HCT116 (cell line): ENCODE results near the gene URB1. TPM values are rescaled to one million over a fixed set of nuclear protein-coding genes. Genes with fewer than 3 reads are reported as not detected.

Experiments
- ATAC-seq: fragments of 200-7000 bp; cut with Tn5 transposase; 2 replicates; pipeline ENCODE4 v1.9.1; 2020; ENCODE audit warnings: mild to moderate bottlenecking, moderate library complexity
- BruUV-seq: library from RNA; stranded (reverse); fragments of 400-500 nt; replicated peaks from 2 replicates; lab custom pipeline; 2021; lab: Mats Ljungman, UMichigan
- CTCF ChIA-PET: fragments of 300-600 bp; sonication (Branson Sonifier 250); formaldehyde crosslinking; loops from one replicate; lab custom pipeline; 2021; ENCODE audit warnings: antibody characterized with exemption; lab: Charles Lee
- POLR2A ChIA-PET: fragments of 300-600, 350-600 bp; sonication (Branson Sonifier 250); formaldehyde crosslinking; loops from one replicate; lab custom pipeline; 2021; ENCODE audit warnings: antibody characterized with exemption; lab: Charles Lee
- RAD21 ChIA-PET, 2 experiments: fragments of 300-600 bp; sonication (Branson Sonifier 250); formaldehyde crosslinking; loops; one replicate each; lab custom pipeline; 2023; ENCODE audit warnings: low total read pairs in 2 of 2; ENCODE audit not compliant: uncharacterized antibody in 2 of 2, unreplicated experiment in 2 of 2, low non-redundant PET in 1 of 2; lab: Charles Lee
- DNase-seq: peaks from one replicate; pipeline ENCODE4 v3.0.0-alpha.2; 2010; ENCODE audit warnings: low read depth, low spot score
- H2AFZ ChIP-seq: fragments of 200-600 bp; shearing (Covaris generic), sonication (generic); 2 replicates; pipeline ENCODE4 v1.6.1; 2017; ENCODE audit warnings: low read depth, mixed run types, mixed read lengths, antibody characterized with exemption, low read length; ENCODE audit not compliant: poor library complexity, severe bottlenecking
- H3K27ac ChIP-seq: 2 replicates; pipeline ENCODE4 v1.5.1; 2012; ENCODE audit warnings: low read depth, low read length
- H3K27me3 ChIP-seq: fragments of 200-600 bp; sonication (generic); 2 replicates; pipeline ENCODE4 v1.6.1; 2016; ENCODE audit warnings: mixed run types, low read length, mixed read lengths; ENCODE audit not compliant: insufficient read depth
- H3K36me3 ChIP-seq, 2 experiments: fragments of 200-500 bp in 1 of 2; fragments of 200-600 bp in 1 of 2; sonication (Bioruptor generic) in 1 of 2; sonication (generic) in 1 of 2; 2 replicates each; pipeline versions ENCODE4 v1.5.1 to v1.6.1; 2014 to 2016; ENCODE audit warnings: low read length in 2 of 2, inconsistent platforms in 1 of 2, mixed read lengths in 1 of 2, mixed run types in 1 of 2; ENCODE audit not compliant: insufficient read depth in 2 of 2, control insufficient read depth in 1 of 2
- H3K4me1 ChIP-seq, 2 experiments: fragments of 200-600 bp in 1 of 2; sonication (generic) in 1 of 2; 2 replicates each; pipeline versions ENCODE4 v1.5.1 to v1.6.1; 2012 to 2017; ENCODE audit warnings: low read length in 2 of 2, inconsistent platforms in 1 of 2, mild to moderate bottlenecking in 1 of 2, mixed read lengths in 1 of 2, mixed run types in 1 of 2, moderate library complexity in 1 of 2; ENCODE audit not compliant: insufficient read depth in 2 of 2, control insufficient read depth in 1 of 2
- H3K4me2 ChIP-seq: fragments of 200-600 bp; sonication (generic); 2 replicates; pipeline ENCODE4 v1.6.1; 2017; ENCODE audit warnings: mixed run types, low read length, mixed read lengths
- H3K4me3 ChIP-seq, 2 experiments: fragments of 200-600 bp in 1 of 2; sonication (generic) in 1 of 2; replicated peaks in 1 of 2; 2 replicates each; pipeline ENCODE4 v1.5.1; 2011 to 2016; ENCODE audit warnings: low read length in 2 of 2, control low read depth in 1 of 2, low read depth in 1 of 2, mild to moderate bottlenecking in 1 of 2, mixed read lengths in 1 of 2, mixed run types in 1 of 2
- H3K79me2 ChIP-seq: fragments of 200-600 bp; sonication (generic); 2 replicates; pipeline ENCODE4 v1.6.1; 2017; ENCODE audit warnings: mild to moderate bottlenecking, mixed run types, low read length, moderate library complexity, mixed read lengths; ENCODE audit not compliant: insufficient read depth
- H3K9ac ChIP-seq: fragments of 200-600 bp; sonication (generic); 2 replicates; pipeline ENCODE4 v1.6.1; 2016; ENCODE audit warnings: low read length, mixed read lengths
- H3K9me2 ChIP-seq: fragments of 200-600 bp; sonication (generic), shearing (Covaris generic); 2 replicates; pipeline ENCODE4 v1.6.1; 2017; ENCODE audit warnings: mixed run types, mild to moderate bottlenecking, moderate library complexity; ENCODE audit not compliant: insufficient read depth
- H3K9me3 ChIP-seq, 2 experiments: fragments of 200-500 bp in 1 of 2; fragments of 200-600 bp in 1 of 2; sonication (Bioruptor generic) in 1 of 2; sonication (generic) in 1 of 2; 2 replicates each; pipeline ENCODE4 v1.6.1; 2014 to 2017; ENCODE audit warnings: low read length in 2 of 2, mixed read lengths in 2 of 2, inconsistent platforms in 1 of 2, low read depth in 1 of 2, mild to moderate bottlenecking in 1 of 2, mixed run types in 1 of 2, moderate library complexity in 1 of 2; ENCODE audit not compliant: control insufficient read depth in 1 of 2, insufficient read depth in 1 of 2
- H4K20me1 ChIP-seq: fragments of 200-600 bp; sonication (generic), shearing (Covaris generic); 2 replicates; pipeline ENCODE4 v1.6.1; 2017; ENCODE audit warnings: mixed run types, mild to moderate bottlenecking, moderate library complexity; ENCODE audit not compliant: insufficient read depth
- ATF3 ChIP-seq: IDR thresholded peaks from 2 replicates; pipeline ENCODE4 v1.6.1; 2012
- CBX3 ChIP-seq: IDR thresholded peaks from 2 replicates; pipeline ENCODE4 v1.6.1; 2012; ENCODE audit warnings: low read depth
- CEBPB ChIP-seq: IDR thresholded peaks from 2 replicates; pipeline ENCODE4 v1.6.1; 2012; ENCODE audit warnings: low read depth
- CTCF ChIP-seq, 3 experiments: fragments of 200-600 bp in 1 of 3; sonication (generic) in 1 of 3; IDR thresholded peaks in 2 of 3; conservative IDR thresholded peaks in 1 of 3; 2 replicates each; pipeline ENCODE4 v1.5.1; 2012 to 2017; ENCODE audit warnings: low read depth in 2 of 3, low read length in 2 of 3, antibody characterized with exemption in 1 of 3, borderline replicate concordance in 1 of 3, control low read depth in 1 of 3, mild to moderate bottlenecking in 1 of 3, mixed read lengths in 1 of 3, mixed run types in 1 of 3, moderate library complexity in 1 of 3; ENCODE audit not compliant: insufficient read depth in 1 of 3
- EGR1 ChIP-seq: IDR thresholded peaks from 2 replicates; pipeline ENCODE4 v1.6.1; 2012; ENCODE audit warnings: low read depth
- ELF1 ChIP-seq: IDR thresholded peaks from 2 replicates; pipeline ENCODE4 v1.6.1; 2012; ENCODE audit warnings: low read depth, borderline replicate concordance
- FOSL1 ChIP-seq: IDR thresholded peaks from 2 replicates; pipeline ENCODE4 v1.6.1; 2012; ENCODE audit warnings: low read depth
- MAX ChIP-seq: IDR thresholded peaks from 2 replicates; pipeline ENCODE4 v1.6.1; 2012
- POLR2A ChIP-seq: IDR thresholded peaks from 2 replicates; pipeline ENCODE4 v1.7.0; 2011; ENCODE audit warnings: borderline replicate concordance; ENCODE audit not compliant: insufficient read depth, insufficient read length; ENCODE audit errors: extremely low read depth
- RAD21 ChIP-seq: IDR thresholded peaks from 2 replicates; pipeline ENCODE4 v1.6.1; 2012; ENCODE audit warnings: low read depth, mild to moderate bottlenecking
- REST ChIP-seq: IDR thresholded peaks from 2 replicates; pipeline ENCODE4 v1.6.1; 2012; ENCODE audit warnings: low read depth
- SIN3A ChIP-seq: IDR thresholded peaks from 2 replicates; pipeline ENCODE4 v1.6.1; 2012; ENCODE audit warnings: low read depth
- SRF ChIP-seq: IDR thresholded peaks from 2 replicates; pipeline ENCODE4 v1.6.1; 2012; ENCODE audit warnings: low read depth
- YY1 ChIP-seq: IDR thresholded peaks from 2 replicates; pipeline ENCODE4 v1.6.1; 2011; ENCODE audit warnings: low read length, low read depth, moderate library complexity, mild to moderate bottlenecking; ENCODE audit not compliant: insufficient replicate concordance; ENCODE audit errors: extremely low read depth
- ZFX ChIP-seq: fragments of 450-650 bp; IDR thresholded peaks from 2 replicates; pipeline ENCODE4 v1.6.1; 2017
- ZNF274 ChIP-seq: fragments of 200-500 bp; sonication (Bioruptor generic); IDR thresholded peaks from 2 replicates; pipeline ENCODE4 v1.6.1; 2014; ENCODE audit warnings: mild to moderate bottlenecking, low read depth, low read length, inconsistent platforms
- intact Hi-C: fragments of 100-400 bp; cut with micrococcal nuclease; formaldehyde crosslinking; loops from 2 replicates; pipeline ENCODE4 v1.10.0; 2022
- total RNA-seq: library from RNA; stranded (reverse); gene quantifications from one replicate; pipeline ENCODE4 v1.2.1, GENCODE V29; 2021; ENCODE audit not compliant: unreplicated experiment

Gene URB1
- total RNA-seq, 1 experiment from 2014 or later = 28.3 TPM

- RAD21 ChIA-PET = no interaction called here
- H3K36me3 ChIP-seq = no peaks in the 10 kb centered on the region
- TF ChIP-seq ATF3 (no peak), REST (no peak), ELF1 (no peak), MAX (no peak), EGR1 (no peak), CEBPB (no peak), YY1 (no peak), ZNF274 (no peak), SRF (no peak), SIN3A (no peak), ZFX (no peak), POLR2A (no peak), FOSL1 (no peak), CBX3 (no peak), RAD21 (no peak), CTCF (IDR thresholded peaks at IDR 0.05 in 2 of 3, conservative IDR thresholded peaks at IDR 0.05 in 1 of 3; ENCODE audit: borderline replicate concordance in 1 of 3, insufficient read depth in 1 of 3, low read depth in 2 of 3, low read length in 2 of 3) (no peak)
- DNase-seq = no peak
- no peaks in the 10 kb centered on the region for H4K20me1 ChIP-seq
- H3K27me3 ChIP-seq = no peaks in the 10 kb centered on the region
- no peak overlapping the region for H3K4me2 ChIP-seq
- no peak overlapping the region for H3K27ac ChIP-seq
- peaks cover 8 to 12% of the 10 kb centered on the region in 2 experiments; a peak in 2 of 4 replicates for H3K4me1 ChIP-seq
- H3K9me3 ChIP-seq = no peaks in the 10 kb centered on the region
- intact Hi-C loops = no loop called here
- no peak overlapping the region for H3K4me3 ChIP-seq
- BruUV-seq = no TSS peak
- POLR2A ChIA-PET = no interaction called here
- CTCF ChIA-PET = no interaction called here
- peaks cover 8% of the 10 kb centered on the region for H3K79me2 ChIP-seq
- H3K9me2 ChIP-seq = no peaks in the 10 kb centered on the region
- no peak overlapping the region for H2AFZ ChIP-seq
- ATAC-seq = no peak
- H3K9ac ChIP-seq = no peak overlapping the region
Measured at GRCh38 chr21:32282992-32283391, 109.8 kb downstream of the URB1 start.
